SU-DHL-6 (cell line): ENCODE measurements around the gene HNRNPLL.

Experiments used
- EZH2phosphoT487 ChIP-seq: fragments of 200-600 bp; sonication (generic), shearing (Covaris generic); conservative IDR thresholded peaks from 2 replicates; pipeline ENCODE4 v1.6.1; 2018; ENCODE audit warnings: mild to moderate bottlenecking, antibody characterized with exemption, low read length, moderate library complexity, mixed read lengths
- TF ChIP-seq, protein P1 (sequence below): fragments of 200-600 bp; sonication (generic); IDR thresholded peaks from one replicate; pipeline ENCODE4 v1.5.1; 2017; ENCODE audit warnings: antibody characterized with exemption, mild to moderate bottlenecking, low read length, moderate library complexity; ENCODE audit not compliant: insufficient read depth, poor library complexity, severe bottlenecking

DNA sequence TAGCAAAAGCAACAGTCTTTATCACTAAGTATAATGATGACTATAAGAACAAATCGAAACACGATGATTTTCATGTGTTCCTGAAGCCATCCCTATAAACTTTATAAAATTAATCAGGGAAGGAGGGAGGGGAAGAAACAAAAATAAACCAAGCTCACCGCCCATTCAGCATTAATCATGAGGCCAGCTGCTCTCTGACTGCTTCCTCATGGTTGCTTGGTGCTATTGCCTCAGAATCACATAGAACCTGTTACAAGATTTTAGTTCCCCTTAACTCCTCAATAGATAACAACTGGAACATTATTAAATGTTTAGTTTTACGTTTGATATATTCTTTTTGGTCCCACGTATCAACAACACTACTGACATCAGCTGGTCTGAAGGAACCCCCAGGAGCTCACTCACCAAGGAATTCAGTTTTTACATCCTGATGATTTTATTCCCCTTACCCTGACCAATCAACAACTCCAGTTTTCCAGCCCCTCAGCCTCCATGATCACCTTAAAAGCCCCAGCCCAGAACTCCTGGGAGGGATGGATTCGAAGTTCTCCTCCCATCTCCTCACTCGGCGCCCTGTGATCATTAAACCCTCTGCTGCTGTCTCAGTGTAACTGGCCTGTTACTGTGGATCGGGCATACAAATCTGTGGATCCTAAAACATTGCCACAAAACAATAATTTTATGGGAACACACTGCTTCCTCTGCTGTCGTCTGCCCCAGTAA, 10.6 kb upstream of the HNRNPLL start:
- TF ChIP-seq EZH2phosphoT487 = no peak
- TF ChIP-seq, protein P1, sequence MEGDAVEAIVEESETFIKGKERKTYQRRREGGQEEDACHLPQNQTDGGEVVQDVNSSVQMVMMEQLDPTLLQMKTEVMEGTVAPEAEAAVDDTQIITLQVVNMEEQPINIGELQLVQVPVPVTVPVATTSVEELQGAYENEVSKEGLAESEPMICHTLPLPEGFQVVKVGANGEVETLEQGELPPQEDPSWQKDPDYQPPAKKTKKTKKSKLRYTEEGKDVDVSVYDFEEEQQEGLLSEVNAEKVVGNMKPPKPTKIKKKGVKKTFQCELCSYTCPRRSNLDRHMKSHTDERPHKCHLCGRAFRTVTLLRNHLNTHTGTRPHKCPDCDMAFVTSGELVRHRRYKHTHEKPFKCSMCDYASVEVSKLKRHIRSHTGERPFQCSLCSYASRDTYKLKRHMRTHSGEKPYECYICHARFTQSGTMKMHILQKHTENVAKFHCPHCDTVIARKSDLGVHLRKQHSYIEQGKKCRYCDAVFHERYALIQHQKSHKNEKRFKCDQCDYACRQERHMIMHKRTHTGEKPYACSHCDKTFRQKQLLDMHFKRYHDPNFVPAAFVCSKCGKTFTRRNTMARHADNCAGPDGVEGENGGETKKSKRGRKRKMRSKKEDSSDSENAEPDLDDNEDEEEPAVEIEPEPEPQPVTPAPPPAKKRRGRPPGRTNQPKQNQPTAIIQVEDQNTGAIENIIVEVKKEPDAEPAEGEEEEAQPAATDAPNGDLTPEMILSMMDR = no peak
